Stimulated activated CD8-positive, alpha-beta memory T cell treated with anti-CD3 and anti-CD28 coated beads, Interleukin-12 subunit alpha, Interleukin-12 subunit beta, amount 100 ng/mL, for 4 hours (primary cell): Measurements from ENCODE around the gene CEP170B.
"Not testable (repeated sequence)": the region's sequence is repeated elsewhere in the genome, so short reads cannot be mapped to it uniquely, and the experiment has no call there.

Source experiments
- DNase-seq: peaks from one replicate; pipeline ENCODE4 v3.0.0-alpha.2; 2020; ENCODE audit warnings: low read depth

Gene CEP170B

DNA sequence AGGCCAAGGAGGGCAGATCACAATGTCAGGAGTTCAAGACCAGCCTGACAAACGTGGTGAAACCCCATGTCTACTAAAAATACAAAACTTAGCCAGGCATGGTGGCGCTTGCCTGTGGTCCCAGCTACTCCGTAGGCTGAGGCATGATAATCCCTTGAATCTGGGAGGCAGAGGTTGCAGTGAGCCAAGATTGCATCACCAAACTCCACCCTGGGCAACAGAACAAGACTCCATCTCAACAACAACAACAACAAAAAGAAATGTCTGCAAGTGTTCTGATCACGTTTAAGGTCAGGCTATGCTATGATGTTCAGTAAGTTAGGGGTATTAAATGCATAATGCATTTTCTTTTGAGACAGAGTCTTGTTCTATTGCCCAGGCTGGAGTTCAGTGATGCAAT, 52.9 kb downstream of the CEP170B start:
- no peak for DNase-seq

- DNase-seq, result not testable (repeated sequence)
Observed at GRCh38 chr14:104919152-104919992, 54.3 kb downstream of the CEP170B start.

GRCh38 chr14:104919993-104920315, 54.9 kb downstream of the CEP170B start:
- DNase-seq, result no peak

GRCh38 chr14:104923640-104924420, 58.8 kb downstream of the CEP170B start:
- no peak for DNase-seq

DNA sequence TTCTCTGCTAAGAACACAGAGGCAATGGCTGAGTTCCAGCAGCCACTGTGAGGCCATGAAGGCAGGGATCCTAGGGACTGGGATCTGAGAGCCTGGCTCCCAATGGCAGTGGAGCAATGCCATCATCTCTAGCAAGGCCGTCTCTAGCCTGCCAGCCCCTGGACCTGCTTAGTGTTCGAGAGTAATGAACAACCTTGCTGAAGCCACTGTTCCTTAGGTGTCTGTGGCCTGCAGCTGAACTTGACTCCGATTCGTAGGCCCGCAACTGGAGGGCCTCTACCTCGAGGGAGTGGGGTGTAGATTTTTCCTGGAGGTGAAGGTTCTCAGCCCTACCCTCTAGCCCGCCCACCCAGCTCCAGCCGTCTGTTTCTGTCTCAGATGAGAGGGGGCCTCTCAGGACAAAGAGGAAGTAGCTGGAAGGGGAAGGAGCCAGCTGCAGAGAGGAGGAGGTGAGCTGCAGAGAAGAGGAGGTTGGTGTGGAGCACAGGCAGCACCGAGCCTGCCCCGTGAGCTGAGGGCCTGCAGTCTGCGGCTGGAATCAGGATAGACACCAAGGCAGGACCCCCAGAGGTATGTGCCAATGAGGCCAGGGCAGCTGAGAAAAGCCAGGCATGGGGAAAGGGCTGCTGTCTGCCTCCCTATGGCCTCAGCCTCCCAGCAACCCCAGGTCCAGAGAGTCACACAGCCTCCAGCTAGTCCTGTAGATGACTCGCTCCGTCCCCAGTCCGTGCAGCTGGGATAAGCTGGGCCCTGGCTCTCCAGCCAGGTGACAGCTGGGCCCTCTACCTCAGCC, 59.5 kb downstream of the CEP170B start, which contains the start of gene PLD4:
Gene PLD4, plus strand, starts transcription at position 459 of the 793 bp plus-strand sequence. CDS start 2,262 bp downstream, outside the sequence.
- no peak for DNase-seq

GRCh38 chr14:104925214-104925854, 60.3 kb downstream of the CEP170B start:
- no peak for DNase-seq

DNA sequence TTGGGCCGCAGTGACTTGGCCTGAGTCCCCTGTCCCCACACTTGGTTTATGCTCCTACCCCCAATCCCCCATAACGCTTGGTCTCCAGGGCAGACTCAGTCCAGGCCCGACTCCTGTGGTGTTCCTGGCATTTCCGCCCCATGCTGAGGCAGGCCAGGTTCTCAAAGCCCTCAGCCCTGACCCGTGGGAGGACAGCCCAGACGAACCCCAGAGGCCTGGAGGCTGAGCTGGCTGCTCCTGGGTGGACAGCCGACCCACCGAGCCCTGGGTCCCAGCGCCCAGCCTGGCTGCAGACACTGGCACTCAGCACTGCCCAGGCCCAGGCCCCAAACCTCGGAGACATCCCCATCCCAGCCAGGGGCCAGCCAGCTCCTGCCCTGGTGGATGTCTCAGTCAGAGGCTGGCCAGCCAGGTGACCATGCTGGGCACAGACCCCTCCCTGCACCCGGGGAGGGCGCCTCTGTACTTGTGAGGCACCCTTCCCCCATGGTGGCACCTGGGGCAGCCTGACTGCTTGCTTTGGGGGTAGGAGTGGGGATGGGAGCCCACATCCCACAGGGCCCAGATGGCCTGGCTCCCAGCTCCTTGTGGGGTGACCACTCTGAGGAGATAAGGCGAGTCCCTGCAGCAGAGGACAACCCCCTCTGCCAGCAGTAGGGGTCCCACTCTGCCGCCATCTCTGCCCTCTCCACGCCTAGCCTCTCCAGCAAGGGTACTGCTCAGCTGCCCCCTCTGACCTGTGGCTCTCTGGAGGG, 61.0 kb downstream of the CEP170B start:
- DNase-seq, result no peak

GRCh38 chr14:104926619-104927431, 61.8 kb downstream of the CEP170B start:
- no peak for DNase-seq

DNA sequence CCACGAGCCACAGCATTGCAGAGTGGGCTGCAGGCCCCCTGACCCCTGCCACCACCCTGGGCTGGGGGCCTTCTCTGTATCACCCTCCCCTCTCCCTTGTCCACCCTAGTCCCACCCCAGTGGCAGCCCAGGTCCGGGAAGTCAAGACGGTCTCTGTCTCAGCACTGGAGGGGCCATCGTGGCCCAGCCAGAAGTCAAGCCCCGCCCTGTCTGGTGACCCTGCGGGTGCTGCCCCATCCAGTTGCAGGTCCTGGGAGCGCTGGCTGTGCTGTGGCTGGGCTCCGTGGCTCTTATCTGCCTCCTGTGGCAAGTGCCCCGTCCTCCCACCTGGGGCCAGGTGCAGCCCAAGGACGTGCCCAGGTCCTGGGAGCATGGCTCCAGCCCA, 62.4 kb downstream of the CEP170B start:
- no peak for DNase-seq

GRCh38 chr14:104927901-104928300, 62.8 kb downstream of the CEP170B start:
- DNase-seq, result no peak

GRCh38 chr14:104928391-104929133, 63.5 kb downstream of the CEP170B start:
- DNase-seq, result no peak

GRCh38 chr14:104929268-104930230, 64.5 kb downstream of the CEP170B start:
- no peak for DNase-seq

DNA sequence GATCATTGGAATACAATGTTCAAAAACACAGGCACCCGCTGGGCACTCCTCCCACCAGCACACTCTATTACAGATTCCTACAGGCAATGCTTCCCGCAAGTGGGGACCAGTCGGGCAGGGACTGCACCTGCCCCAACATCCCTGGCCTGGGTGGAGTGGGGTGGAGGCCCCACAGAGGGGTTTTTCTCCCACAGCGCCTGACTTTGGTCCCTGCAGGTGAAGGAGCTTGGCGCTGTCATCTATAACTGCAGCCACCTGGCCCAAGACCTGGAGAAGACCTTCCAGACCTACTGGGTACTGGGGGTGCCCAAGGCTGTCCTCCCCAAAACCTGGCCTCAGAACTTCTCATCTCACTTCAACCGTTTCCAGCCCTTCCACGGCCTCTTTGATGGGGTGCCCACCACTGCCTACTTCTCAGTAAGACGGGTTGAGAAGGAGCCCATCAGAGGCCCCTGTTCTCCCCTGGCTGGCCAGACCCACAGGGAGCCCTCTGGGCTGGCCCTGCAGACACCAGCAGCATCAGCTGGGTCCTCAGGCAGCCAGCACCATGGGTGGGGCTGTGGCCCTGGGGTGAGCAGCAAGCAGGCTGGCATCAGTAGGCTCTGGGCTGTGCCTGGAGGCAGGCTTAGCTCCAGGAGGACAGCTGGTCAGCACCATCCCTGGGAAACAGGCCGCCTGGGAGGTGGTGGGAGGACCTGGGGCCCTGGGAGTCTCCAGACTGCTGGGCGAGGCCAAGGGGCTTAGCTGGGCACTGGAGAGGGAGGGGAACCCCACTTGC, 65.6 kb downstream of the CEP170B start:
- no peak for DNase-seq

DNA sequence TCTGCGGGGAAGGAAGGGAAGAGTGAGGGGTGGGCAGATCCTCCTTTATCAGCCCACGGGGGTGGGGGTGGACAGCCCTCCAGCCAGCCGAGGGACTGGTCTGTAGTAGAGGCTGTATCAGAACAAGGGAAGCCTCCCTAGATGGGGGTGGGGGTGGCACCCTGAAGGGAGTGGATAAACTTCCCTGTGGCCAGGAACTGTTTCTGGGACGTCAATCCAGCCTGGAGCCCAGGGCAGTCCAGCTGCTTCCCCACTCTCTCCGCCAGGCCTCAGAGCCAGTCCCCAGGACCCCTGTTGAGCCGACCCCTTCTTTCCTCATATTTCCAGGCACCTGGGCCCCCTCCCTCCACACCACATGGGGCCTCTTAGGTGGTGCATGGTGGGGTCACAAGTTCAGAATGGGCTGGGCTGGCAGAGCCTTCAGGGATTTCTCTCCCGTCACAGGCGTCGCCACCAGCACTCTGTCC, 66.3 kb downstream of the CEP170B start:
- DNase-seq, result no peak

DNA sequence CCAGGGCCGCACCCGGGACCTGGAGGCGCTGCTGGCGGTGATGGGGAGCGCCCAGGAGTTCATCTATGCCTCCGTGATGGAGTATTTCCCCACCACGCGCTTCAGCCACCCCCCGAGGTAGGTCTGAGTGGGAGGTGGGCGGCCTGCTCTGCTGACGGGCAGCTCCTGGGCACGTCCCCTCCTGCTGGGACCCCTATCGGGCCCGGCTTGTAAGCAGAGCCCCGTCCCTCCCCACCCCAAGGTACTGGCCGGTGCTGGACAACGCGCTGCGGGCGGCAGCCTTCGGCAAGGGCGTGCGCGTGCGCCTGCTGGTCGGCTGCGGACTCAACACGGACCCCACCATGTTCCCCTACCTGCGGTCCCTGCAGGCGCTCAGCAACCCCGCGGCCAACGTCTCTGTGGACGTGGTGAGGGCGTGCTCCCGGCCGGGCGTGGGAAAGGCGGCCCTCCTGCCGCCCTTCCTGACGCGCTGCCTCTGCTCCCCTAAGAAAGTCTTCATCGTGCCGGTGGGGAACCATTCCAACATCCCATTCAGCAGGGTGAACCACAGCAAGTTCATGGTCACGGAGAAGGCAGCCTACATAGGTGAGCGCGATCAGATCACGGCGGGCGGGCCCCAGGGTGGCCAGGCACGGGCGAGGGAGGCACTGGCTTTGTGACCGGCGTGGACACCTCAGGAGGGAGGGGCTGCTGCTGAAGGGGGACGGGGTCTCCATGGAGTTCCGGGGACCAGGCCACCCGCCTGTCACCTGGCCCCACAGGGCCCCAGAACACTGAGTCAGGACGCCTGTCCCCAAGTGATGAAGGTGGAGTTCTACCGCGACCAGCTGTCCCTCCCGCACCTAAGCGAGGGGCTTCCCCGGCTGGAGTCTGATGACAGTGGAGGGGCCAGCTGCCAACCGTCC, 67.0 kb downstream of the CEP170B start:
- DNase-seq, result no peak
